Stromal cell of bone marrow (primary cell): ENCODE results near the gene RXRB.
"Not testable (repeated sequence)": the region's sequence is repeated elsewhere in the genome, so short reads cannot be mapped to it uniquely, and the experiment has no call there.

ENCODE experiments used
- DNase-seq: peaks from one replicate; pipeline ENCODE4 v3.0.0-alpha.2; 2012; ENCODE audit warnings: low read depth

The RXRB gene

GRCh38 chr6:33200219-33201146 lies at the start of gene RXRB, which contains the start of gene SLC39A7:
TSS of gene RXRB (minus strand) at chr6:33200665. CDS start at chr6:33200476, 189 bp downstream.
TSS of gene SLC39A7 (plus strand) at chr6:33200867. CDS start at chr6:33201246, 379 bp downstream.
- peak; percentile 99 for DNase-seq

- peak; percentile 86 for DNase-seq
Measured at GRCh38 chr6:33249732-33250630, 49.5 kb upstream of the RXRB start.

- peak; percentile 99 for DNase-seq
Measured at GRCh38 chr6:33248932-33249731, 48.7 kb upstream of the RXRB start.

GRCh38 chr6:33248643-33248931 lies 48.1 kb upstream of the RXRB start:
- no peak for DNase-seq

- peak; percentile 72 for DNase-seq
Measured at GRCh38 chr6:33247977-33248642, 47.6 kb upstream of the RXRB start.

- DNase-seq, result no peak
Measured at GRCh38 chr6:33243476-33243875, 43.0 kb upstream of the RXRB start.

GRCh38 chr6:33241968-33242367 lies 41.5 kb upstream of the RXRB start:
- DNase-seq, result no peak

- DNase-seq, result no peak
Measured at GRCh38 chr6:33237741-33238140, 37.3 kb upstream of the RXRB start.

- DNase-seq, result no peak
Measured at GRCh38 chr6:33236852-33237251, 36.4 kb upstream of the RXRB start.

GRCh38 chr6:33236328-33236727 lies 35.9 kb upstream of the RXRB start:
- DNase-seq, result no peak

GRCh38 chr6:33235221-33235634 lies 34.8 kb upstream of the RXRB start:
- no peak for DNase-seq

GRCh38 chr6:33226503-33227120 lies 26.1 kb upstream of the RXRB start:
- not testable (repeated sequence) for DNase-seq

- DNase-seq, result no peak
Measured at GRCh38 chr6:33217681-33218080, 17.2 kb upstream of the RXRB start.

GRCh38 chr6:33217246-33217645 lies 16.8 kb upstream of the RXRB start:
- DNase-seq, result no peak

GRCh38 chr6:33216117-33216649 lies 15.7 kb upstream of the RXRB start:
- no peak for DNase-seq

GRCh38 chr6:33215271-33216116 lies 15.0 kb upstream of the RXRB start:
- no peak for DNase-seq

- no peak for DNase-seq
Measured at GRCh38 chr6:33213989-33214335, 13.5 kb upstream of the RXRB start.

GRCh38 chr6:33213166-33213988 lies 12.9 kb upstream of the RXRB start:
- DNase-seq, result no peak

- no peak for DNase-seq
Measured at GRCh38 chr6:33212857-33213165, 12.3 kb upstream of the RXRB start.
